Gastrocnemius medialis (tissue), 4 donors: Measurements from ENCODE around the gene SLC2A4RG.

Source experiments
- POLR2A ChIP-seq, 2 donors: fragments of 450-650 bp; IDR thresholded peaks; one replicate each; pipeline ENCODE4 v1.6.1; 2017; ENCODE audit warnings: antibody characterized with exemption in 2 of 2, mild to moderate bottlenecking in 2 of 2, moderate library complexity in 2 of 2
- TF ChIP-seq, protein P1 (sequence below), 5 experiments: fragments of 450-650 bp in 3 of 5; fragments of 200-600 bp in 2 of 5; sonication (generic) in 2 of 5; IDR thresholded peaks in 4 of 5; conservative IDR thresholded peaks in 1 of 5; 1 replicate in 4 of 5; 2 replicates in 1 of 5; pipeline ENCODE4 v1.5.1; 2016 to 2019; ENCODE audit warnings: antibody characterized with exemption in 5 of 5, mild to moderate bottlenecking in 3 of 5, moderate library complexity in 3 of 5

DNA sequence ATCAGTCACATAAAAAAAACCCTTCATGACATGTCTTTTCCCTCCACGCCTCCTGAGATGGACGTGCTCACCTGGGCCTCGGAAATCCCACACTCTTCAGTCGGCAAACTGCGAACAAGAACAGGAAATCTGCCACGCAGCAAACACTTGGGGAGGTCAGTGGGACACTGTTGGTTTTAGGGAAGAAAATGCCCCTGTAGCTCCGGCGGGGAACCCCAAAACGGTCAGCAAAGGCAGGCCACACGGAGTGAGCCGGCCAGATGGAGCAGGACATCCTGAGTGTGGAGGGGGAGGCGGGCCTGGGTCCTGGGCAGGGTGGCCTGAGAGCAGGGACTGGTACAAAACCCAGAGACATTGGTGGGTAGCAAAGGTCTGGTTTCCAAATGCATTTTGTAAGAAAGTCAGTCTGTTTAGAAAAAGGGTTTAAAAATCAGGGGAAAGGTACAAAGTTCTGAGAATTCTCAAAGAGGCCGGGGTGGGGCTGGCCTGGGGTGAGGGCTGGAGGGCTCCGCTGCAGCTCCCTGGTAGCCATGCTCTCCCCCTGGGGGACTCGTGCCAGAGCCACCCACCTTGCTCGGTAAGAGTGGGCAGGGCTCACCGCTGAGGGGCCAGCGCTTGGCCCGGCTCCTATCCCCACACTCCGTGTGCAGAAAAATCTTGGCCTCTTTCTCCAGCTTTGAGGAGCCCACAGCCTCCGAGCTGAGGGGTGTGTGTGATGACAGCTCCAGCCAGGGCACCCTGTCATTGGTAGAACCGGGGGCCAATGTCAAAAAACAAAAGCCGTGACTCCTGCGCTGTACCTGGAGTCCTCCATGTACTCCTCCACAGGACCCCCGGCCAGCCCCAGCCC, 5.2 kb downstream of the SLC2A4RG start:
- TF ChIP-seq, protein P1, sequence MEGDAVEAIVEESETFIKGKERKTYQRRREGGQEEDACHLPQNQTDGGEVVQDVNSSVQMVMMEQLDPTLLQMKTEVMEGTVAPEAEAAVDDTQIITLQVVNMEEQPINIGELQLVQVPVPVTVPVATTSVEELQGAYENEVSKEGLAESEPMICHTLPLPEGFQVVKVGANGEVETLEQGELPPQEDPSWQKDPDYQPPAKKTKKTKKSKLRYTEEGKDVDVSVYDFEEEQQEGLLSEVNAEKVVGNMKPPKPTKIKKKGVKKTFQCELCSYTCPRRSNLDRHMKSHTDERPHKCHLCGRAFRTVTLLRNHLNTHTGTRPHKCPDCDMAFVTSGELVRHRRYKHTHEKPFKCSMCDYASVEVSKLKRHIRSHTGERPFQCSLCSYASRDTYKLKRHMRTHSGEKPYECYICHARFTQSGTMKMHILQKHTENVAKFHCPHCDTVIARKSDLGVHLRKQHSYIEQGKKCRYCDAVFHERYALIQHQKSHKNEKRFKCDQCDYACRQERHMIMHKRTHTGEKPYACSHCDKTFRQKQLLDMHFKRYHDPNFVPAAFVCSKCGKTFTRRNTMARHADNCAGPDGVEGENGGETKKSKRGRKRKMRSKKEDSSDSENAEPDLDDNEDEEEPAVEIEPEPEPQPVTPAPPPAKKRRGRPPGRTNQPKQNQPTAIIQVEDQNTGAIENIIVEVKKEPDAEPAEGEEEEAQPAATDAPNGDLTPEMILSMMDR (IDR thresholded peaks at IDR 0.05 in 4 of 5, conservative IDR thresholded peaks at IDR 0.05 in 1 of 5) = no peak
- no peak for TF ChIP-seq POLR2A (IDR thresholded peaks at IDR 0.05)
